AG20443 (cell line): ENCODE results near the gene PIGT.

Experiments used
- DNase-seq: peaks from one replicate; pipeline ENCODE4 v3.0.0; 2012; ENCODE audit warnings: low spot score, mixed read lengths

Gene PIGT

GRCh38 chr20:45415822-45416637, at the start of gene PIGT:
TSS of gene PIGT (plus strand) at chr20:45416141. CDS start at chr20:45416157, 16 bp downstream.
- peak; percentile 89 for DNase-seq

DNA sequence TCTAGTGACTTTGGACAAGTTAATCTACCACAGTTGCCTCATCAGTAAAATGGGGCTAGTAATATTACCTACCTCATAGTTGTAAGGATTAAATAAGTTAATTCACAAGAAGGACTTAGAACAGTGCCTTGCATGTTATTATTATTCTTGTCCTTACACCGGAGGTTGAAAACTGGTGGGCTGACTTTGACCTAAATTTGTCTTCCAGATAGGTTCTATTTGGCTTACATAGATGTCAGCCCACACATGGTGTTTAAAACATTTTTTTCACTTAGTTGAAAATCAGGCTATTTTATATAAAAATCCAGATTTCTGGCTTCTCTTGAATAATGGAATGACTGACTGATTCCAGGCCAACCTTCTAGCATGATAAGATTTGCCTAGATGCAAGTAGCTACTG, 49.7 kb upstream of the PIGT start:
- no peak for DNase-seq

GRCh38 chr20:45366631-45367030, 49.3 kb upstream of the PIGT start:
- no peak for DNase-seq

DNA sequence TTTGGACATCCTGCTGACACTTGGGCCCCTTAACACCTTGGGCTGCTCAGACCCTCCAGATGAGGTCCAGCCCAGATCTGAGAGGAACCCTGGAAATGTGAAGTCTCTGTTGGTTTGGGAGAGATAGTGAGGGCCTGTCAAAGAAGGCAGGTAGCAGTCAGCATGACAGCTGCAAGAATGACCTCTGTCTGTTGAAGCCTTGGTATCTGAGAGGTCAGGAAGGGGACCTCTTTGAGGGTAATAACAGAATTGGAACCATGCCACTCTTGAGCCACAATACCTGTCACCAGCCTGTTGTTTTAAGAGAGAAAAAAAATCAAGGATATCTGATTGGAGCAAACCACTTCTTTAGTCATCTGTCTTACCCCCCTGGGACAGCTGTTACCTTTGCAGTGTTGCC, 48.8 kb upstream of the PIGT start:
- no peak for DNase-seq

- no peak for DNase-seq
Observed at GRCh38 chr20:45368221-45368980, 47.5 kb upstream of the PIGT start.

DNA sequence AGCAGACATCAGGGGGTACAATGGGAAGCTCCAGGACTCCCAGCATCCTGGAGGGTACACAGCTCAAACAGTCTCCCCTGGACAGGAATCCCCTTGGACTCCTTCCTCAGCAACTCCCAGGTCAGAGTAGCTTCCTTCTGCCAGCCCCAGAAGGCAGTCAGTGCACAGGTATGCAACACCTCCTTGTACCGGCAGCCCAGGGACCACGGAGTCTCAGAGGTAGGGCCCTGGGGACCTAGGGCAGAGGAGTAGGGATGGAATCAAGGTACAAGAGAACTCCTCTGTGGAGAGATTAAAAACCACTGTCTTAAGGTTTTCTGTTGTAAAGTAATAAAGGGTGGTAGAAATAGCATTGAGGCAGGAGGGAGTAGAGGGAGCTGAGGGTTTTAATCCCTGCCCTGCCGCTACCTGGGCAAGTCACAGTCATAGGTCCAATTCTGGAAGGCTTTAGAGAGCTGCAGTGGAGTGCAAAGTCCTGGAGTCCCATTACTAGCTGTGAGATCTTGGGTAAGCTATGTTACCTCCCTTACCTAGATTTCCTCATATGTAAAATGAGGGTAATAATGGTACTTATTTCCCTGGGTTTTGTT, 45.3 kb upstream of the PIGT start:
- DNase-seq, result no peak

DNA sequence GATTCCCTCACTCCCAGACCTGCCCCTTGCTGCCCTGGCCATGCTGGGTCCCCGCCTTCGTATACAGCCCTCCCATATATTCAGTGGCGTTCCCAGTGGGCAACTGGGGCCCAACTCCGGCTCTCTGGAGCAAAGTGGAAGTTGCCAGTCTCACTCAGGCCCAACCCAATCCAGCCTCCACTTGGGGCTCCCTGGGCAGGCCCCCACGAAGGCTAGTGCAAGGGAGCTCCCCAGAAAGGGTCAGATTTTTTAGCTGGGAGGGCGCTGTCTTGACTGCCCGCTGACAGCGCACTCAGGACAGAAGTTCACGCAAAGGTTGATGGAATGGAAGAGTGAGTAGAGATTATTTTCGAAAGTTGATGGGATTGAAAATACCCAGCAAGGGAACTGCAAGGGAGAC, 43.7 kb upstream of the PIGT start:
- DNase-seq, result no peak

- DNase-seq, result peak; percentile 50
Observed at GRCh38 chr20:45372646-45373352, 43.1 kb upstream of the PIGT start.

GRCh38 chr20:45373353-45374100, 42.4 kb upstream of the PIGT start:
- peak; percentile 89 for DNase-seq

DNA sequence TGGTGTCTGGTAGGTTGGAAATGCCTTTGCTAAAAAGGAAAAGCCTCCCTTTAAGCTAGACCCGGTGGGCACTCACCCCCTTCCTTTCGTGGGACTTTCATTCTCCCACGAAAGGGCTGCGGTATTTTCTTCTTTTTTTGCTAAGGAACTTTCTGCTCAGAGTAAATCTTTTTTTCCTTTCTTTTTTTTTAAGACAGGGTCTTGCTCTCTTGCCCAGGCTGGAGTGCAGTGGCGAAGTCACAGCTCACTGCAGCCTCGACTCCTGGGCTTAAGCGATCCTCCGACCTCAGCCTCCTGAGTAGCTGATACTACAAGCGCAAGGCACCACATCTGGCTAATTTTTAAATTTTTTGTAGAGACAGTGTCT, 41.9 kb upstream of the PIGT start:
- DNase-seq, result no peak

DNA sequence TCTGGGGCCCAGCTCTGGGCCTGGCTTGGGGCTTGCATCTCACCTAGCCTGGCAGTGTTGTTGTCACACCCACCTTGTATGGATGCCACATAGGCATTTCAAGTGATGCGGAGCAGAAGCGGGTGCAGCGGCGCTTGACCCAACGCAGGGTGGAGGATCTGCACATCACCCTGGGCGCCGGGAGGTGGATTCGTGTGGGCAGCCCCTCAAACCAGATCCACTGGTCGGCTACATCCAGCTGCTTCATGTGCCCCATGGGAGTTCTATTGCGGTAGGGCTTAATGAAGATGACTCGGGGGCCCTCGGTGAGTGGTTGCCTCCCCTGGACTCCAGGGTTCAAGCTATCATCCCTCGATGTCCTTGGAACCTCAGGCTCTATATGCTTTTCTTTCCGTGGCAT, 41.0 kb upstream of the PIGT start:
- DNase-seq, result no peak

- no peak for DNase-seq
Observed at GRCh38 chr20:45377269-45377668, 38.7 kb upstream of the PIGT start.

DNA sequence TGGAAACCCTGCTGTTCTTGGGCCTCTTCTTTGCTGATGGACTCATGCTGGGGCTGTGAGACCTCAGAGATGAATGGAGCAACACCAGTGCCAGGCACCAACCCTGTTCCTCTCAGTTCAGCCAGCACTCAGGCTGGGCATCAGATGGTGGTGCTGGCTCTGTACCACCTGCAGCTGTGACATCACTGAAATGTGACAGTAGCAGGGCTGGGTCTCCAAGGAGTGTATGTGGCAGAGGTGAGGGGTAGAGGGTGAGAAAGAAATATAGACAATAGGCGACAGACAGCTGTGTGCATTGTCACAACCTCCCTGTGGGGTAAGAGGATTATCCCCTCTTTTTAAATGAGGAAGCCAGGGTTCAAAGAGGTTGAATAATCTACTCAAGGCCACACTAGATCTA, 37.8 kb upstream of the PIGT start, which contains the start of gene TP53TG5:
TP53TG5 (minus strand) TSS at position 135 of the 400 bp plus-strand sequence; CDS start at position 46, 89 bp downstream.
- DNase-seq, result no peak

DNA sequence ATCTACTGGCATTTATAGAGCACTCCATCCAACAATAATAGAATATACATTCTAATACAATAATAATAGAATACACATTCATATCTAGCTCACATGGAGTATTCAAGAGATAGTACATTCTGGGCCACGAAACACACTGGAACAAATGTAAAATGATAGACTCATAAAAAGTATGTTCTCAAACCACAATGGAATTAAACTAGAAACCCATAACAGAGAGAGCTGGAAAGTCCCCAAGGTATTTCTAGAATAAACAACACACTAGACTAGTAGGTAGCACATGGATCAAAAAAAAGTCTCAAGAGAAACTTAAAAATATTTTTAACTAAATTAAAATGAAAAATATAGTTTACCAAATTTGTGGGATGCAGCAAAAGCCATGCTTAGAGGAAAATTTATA, 28.7 kb upstream of the PIGT start:
- DNase-seq, result no peak

DNA sequence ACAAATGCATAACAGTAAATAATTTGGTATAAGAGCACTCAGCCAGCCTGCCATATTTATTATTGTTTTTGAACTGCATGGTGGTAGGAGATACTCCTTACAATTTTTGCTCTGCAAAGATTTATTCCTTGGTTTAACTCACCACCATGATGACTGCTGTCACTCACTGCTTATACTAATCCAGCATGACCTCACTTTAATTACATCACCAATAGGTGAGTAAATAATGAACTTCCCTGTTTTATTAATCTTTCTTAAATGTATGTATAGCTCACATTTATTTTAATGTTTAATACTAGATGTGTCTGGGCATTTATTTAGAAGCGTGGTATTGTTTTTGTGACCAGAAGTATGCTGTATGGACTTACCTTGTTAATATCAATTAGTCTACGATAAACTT, 25.0 kb upstream of the PIGT start:
- no peak for DNase-seq

GRCh38 chr20:45391559-45391958, 24.4 kb upstream of the PIGT start:
- DNase-seq, result no peak

GRCh38 chr20:45392733-45393132, 23.2 kb upstream of the PIGT start:
- no peak for DNase-seq

DNA sequence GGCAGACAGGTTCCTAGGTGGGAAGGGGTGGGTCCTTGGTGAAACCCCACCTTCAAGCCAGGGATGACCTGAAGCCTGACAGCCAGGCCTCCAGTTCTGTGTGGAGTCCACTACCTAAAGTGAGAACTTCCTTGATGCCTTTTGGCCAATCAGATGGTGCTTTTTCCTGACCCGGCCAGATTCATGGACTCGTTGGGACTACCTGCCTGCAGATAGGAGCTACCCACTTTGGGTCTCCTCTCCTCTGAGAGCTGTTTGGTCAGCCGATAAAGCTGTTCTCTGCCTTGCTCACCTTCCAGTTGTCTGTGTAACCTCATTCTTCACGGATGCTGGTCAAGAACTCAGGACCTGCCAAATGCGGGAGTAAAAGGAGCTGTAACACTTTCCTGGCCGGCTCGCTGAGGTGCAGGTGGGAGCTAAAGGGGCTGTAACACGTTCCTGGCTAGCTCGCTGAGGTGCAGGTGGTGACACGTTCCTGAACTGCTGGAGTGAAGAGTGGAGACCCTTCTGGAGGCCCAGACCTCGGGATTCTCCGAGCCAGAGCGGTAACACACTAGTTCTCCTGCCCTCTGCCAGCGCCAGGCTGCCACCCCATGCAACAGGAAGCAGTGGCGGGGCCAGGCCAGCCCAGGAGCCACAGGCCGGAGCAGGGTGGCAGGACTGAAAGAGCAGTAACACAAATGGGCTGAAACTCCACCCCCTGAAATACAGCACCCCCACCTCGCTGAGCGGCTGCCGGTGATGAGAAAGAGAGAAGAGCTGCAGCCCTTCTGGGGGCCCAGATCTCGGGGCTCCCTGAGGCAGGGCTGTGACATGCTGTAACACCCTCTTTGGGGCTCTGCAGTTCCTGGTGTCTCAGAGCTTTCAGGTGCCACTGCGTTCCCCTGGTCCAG, 21.5 kb upstream of the PIGT start:
- DNase-seq, result no peak

DNA sequence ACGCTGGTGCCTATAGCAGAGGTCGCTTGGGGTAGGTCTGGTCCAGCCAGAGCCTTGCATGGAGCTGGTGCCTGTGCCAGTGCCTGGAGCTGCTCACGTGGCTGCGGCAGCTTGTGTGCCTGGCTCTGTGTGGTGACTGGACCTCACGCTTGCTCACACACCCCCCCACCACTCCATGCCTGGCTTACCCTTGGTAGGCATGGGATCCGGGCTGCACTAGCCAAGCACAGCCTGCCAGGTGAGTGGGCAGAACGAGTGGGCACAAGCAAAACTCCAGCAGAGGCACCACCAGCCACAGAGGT, 20.9 kb upstream of the PIGT start:
- no peak for DNase-seq

DNA sequence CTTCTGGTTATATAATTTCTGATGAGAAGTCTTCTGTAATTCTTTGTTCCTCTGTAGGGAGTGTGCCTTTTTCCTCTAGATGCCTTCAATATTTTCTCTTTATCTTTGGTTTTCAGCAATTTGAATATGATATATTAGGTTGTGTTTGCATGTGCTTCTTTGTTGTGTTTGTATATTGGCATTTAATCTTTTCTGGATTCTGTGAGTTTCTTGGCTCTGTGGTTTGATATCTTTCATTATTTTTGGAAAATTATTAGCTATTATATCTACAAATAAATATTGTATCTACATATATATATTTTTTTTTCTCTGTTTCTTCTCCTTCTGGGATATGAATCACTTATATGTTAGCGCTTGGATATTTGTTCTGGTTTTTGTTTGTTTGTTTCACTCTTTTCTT, 16.9 kb upstream of the PIGT start:
- DNase-seq, result no peak
